Stimulated activated CD4-positive, alpha-beta T cell treated with anti-CD3 and anti-CD28 coated beads, Interleukin-1b, Interleukin-23, amount 100 ng/mL, for 24 hours (primary cell): ENCODE measurements around the gene HTR1D.
"Not testable (repeated sequence)": the region's sequence is repeated elsewhere in the genome, so short reads cannot be mapped to it uniquely, and the experiment has no call there.

Experiments
- DNase-seq, 4 experiments: peaks; one replicate each; pipeline ENCODE4 v3.0.0-alpha.2; 2020; ENCODE audit warnings: low read depth in 4 of 4, low spot score in 1 of 4

Gene HTR1D, protein sequence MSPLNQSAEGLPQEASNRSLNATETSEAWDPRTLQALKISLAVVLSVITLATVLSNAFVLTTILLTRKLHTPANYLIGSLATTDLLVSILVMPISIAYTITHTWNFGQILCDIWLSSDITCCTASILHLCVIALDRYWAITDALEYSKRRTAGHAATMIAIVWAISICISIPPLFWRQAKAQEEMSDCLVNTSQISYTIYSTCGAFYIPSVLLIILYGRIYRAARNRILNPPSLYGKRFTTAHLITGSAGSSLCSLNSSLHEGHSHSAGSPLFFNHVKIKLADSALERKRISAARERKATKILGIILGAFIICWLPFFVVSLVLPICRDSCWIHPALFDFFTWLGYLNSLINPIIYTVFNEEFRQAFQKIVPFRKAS

DNA sequence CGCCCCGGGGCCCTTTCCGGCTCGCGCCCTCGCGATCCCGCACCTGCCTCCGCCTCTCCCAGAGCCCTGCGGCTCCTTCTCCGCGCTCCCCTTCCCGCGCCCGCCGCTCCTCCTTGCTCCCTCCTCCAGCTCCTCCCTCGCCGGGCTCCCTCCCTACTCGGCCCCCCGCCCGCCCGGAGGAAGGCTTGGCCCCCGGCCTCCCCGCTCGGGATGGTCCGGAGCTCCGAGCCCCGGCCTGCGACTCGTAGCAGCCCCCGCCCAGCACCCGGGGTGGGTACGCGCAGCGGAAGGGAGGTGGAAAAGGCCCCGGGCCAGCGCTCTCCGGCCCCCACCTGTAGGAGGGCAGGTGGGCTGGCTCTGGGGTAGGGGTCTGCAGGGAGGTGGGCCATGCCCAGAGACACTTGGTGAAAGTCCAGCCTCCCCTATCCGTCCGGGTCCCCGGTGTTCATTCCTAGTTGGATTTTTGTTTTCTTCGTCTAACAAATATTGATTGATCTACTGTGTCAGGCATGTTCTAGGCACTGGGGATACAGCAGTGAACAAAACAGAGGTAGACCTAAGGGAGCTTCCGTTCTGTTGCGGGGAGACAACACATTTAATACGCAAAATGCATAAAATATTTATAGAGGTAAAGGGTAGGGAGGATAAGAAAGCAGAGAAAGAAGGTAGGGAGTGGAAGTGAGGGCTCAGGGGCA is at the start of gene HTR1D:
Gene HTR1D, minus strand, starts transcription at position 82 of the 695 bp plus-strand sequence. CDS start 23,283 bp downstream, outside the sequence.
- no peak for DNase-seq

- no peak for DNase-seq
Measured at GRCh38 chr1:23263380-23263887, 46.1 kb upstream of the HTR1D start.

GRCh38 chr1:23258082-23258481 is 40.8 kb upstream of the HTR1D start:
- not testable (repeated sequence) for DNase-seq

GRCh38 chr1:23257371-23257770 is 40.1 kb upstream of the HTR1D start:
- not testable (repeated sequence) for DNase-seq

DNA sequence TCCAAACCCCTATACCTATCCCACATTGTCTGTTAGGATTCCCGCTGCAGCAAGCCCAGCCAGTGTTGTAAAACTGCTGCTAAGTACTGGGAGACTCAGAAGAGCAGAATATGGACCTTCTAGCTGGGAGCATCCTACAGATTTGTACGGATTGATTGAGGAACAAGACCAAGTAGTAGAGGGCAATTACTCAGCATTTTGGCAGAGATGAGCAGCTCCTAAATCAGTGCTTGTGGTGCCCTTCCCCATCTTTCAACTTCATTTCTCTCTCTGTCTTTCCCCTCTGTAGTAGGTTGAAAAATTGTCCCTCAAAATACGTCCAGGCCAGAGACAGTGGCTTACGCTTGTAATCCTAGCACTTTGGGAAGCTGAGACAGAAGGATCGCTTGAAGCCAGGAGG is 37.3 kb upstream of the HTR1D start:
- DNase-seq = no peak

DNA sequence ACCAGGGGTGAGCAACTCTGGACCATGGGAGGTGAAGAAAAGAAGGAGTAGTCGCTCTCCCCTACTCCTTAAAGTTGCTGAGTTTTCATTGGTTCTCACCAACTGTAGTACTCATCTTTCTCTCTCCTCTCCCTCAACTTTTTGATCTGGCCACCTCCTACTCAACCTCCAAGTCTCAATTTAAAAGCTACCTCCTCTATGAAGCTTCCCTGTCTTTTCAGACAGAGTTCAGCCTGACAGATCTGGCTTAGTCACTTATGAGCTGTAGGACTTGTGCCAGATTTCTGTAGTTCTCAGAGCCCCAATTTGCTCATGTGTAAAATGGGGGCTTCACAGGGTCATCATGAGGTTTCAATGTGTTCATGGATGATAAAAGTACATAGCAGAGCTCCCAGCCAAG is 34.5 kb upstream of the HTR1D start:
- DNase-seq = no peak

DNA sequence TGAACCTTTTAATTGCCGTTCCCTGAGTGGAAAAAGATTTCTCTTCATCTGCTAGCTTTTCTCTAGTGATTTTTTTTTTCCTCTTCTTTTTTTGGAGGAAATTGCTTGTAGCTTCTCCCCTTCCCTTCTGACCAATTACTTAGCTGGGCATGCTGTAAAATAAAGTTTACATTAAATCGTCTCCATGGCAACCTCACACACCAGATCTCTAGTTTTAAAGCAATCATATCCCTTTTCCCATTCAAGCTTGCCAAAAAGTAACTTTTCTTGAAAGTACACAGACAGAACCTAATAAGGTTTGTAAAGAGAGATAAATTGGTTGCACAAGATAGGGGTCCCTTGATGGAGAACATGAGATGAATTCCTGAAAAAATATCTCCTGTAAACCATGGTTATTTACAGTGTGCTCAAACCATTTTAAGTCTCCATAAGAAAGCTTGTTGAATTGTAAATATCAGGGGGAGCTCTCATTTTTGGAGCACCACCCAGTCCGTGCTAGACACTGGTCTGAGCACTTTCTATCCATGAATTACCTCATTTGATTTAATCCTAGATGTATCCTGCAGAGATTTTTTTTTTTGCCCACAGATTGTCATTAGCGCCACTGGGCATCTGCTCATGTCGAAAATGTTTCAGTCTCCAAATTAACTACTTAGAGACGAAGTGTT is 32.6 kb upstream of the HTR1D start:
- no peak for DNase-seq

DNA sequence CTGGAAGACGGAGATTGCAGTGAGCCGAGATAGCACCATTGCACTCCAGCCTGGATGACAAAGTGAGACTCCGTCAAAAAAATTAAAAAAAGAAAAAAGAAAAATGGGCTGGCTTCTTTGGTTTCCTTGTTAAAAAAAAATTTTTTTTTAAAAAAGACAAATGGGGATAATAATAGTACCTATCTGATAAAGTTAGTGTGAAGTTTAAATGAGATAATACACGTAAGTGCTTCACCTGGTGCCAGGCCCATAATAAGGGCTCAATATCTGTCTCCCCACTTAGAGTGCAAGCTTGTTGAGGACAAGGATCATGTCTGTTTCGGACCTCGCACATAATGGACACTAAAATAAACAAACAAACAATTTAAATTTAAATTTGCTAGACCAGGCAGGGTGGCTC is 30.0 kb upstream of the HTR1D start:
- DNase-seq = no peak

DNA sequence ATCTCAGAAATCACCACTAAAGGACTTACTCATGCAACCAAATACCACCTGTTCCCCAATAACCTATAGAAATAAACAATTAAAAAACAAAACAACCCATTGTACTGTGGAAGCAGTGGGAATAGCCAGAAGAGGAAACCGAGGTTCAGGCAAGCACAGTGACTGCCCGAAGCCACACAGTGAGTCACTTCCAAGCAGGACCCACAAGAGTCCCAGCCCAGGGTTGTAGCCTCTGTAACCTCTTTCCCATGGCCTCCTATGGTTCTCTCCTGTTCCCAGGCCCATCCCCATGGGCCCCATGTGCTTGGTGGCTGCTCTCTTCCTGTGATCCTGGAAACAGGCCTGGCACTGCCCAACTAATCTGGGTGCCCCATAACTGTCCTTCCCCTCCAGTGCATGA is 29.0 kb upstream of the HTR1D start:
- DNase-seq = no peak

DNA sequence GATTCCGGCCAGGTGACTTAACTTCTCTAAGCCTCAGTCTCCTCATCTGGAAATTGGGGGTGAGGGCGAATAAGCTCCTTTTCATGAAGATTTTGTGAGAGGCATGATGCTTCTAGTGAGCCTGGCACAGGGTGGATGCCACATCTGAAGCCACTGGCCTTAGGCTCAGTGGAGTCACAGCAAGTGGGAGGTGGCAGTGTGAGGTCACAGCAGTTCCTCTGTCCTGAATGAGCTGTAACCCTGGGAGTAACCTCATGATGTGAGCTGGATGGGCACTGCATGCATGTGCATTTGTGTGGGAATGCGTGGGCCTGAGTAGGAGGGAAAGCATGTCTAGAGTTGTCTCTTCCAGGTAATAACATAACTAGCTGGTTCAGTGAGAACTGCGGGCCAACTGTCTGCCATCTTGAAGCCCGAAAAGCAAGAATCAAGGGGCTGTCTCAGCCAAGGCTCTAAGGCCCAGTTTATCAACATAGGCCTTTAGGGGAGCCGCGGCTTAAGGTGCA is 27.0 kb upstream of the HTR1D start:
- no peak for DNase-seq

- DNase-seq = no peak
Measured at GRCh38 chr1:23242414-23242813, 25.1 kb upstream of the HTR1D start.

DNA sequence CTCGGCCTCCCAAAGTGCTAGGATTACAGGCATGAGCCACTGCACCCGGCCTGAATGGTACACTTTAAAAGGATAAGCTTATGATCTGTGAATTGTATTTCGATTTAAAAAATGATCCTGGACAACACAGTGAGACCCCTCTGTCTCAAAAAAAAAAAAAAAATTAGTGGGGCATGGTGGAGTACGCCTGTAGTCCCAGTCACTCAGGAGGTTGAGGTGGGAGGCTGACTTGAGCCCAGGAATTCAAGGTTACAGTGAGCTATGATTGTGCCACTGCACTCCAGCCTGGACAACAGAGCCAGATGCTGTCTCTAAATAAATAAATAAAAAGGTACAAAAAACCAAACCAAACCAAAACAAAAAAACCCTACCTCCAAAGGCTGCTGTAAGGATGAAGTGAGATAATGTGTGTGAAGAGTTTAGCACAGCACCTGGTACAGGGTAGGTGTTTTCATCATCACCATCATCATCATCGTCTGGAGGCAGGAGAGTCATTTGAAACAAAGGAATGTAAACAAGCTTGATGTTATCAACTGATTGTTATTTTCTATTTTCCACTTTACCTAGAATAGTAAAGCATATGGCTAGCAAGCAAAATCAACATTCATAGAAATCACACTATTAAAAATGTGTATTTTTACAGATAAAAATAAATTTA is 22.5 kb upstream of the HTR1D start:
- DNase-seq = no peak

- DNase-seq = no peak
Measured at GRCh38 chr1:23238565-23238964, 21.3 kb upstream of the HTR1D start.

GRCh38 chr1:23237508-23237907 is 20.2 kb upstream of the HTR1D start:
- DNase-seq = no peak

GRCh38 chr1:23227806-23228205 is 10.5 kb upstream of the HTR1D start:
- no peak for DNase-seq

- no peak for DNase-seq
Measured at GRCh38 chr1:23224739-23225648, 7.7 kb upstream of the HTR1D start.

GRCh38 chr1:23223963-23224362 is 6.7 kb upstream of the HTR1D start:
- DNase-seq = not testable (repeated sequence)

GRCh38 chr1:23223490-23223951 is 6.2 kb upstream of the HTR1D start:
- DNase-seq = not testable (repeated sequence)

- no peak for DNase-seq
Measured at GRCh38 chr1:23222742-23223141, 5.4 kb upstream of the HTR1D start.

- no peak for DNase-seq
Measured at GRCh38 chr1:23222331-23222730, 5.0 kb upstream of the HTR1D start.
